Measurements from ENCODE around the gene SF3B5.
"Not testable (repeated sequence)": the region's sequence is repeated elsewhere in the genome, so short reads cannot be mapped to it uniquely, and the experiment has no call there.

SF3B5 gene

GRCh38 chr6:144093236-144093635 lies 2.1 kb downstream of the SF3B5 start:
- DNase-seq (ENCODE audit: extremely low read depth, low read depth), result no peak
- TF ChIP-seq CTCF (IDR thresholded peaks at IDR 0.05; ENCODE audit: low read depth, low read length), result no peak

DNA sequence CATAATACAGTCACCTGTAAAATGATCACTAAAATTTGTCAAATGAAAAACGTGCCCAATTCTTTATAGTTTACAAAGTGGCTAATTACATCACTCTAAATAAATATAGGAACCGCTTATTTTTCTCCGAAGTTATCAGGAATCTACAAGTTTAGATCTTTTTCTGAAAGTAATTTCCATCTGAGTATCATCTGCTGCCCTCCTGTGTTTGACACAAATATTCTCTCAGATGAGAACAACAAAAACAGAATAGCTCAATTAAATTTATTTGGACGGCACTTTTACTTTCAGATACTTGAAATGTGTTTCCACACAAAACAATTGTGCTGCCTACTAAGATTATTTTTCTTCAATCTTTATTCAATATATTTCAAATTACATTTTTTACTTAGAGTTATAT lies 5.0 kb downstream of the SF3B5 start:
- no peak; the same call in 1 of the 2 replicates for TF ChIP-seq CTCF (IDR thresholded peaks at IDR 0.05; ENCODE audit: low read depth, low read length)
- no peak for DNase-seq (ENCODE audit: extremely low read depth, low read depth)

GRCh38 chr6:144087789-144088426 lies 7.5 kb downstream of the SF3B5 start:
- TF ChIP-seq CTCF (IDR thresholded peaks at IDR 0.05; ENCODE audit: low read depth, low read length), result no peak
- no peak for DNase-seq (ENCODE audit: extremely low read depth, low read depth)

DNA sequence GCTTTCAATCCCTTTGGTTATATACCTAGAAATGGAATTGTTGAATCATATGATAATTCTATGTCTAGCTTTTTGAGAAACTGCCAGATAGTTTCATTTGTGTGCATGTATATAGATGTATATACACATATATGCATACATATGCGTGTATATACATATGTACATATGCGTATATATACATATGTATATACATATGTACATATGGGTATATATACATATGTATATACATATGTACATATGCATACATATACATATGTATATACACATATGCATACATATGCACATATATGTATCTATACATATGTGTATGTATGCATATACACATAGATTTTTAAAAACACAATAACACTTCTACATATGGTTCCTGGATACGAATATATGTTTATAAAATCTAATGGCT lies 8.4 kb downstream of the SF3B5 start:
- no peak for TF ChIP-seq CTCF (IDR thresholded peaks at IDR 0.05; ENCODE audit: low read depth, low read length)
- DNase-seq (ENCODE audit: extremely low read depth, low read depth), result no peak

DNA sequence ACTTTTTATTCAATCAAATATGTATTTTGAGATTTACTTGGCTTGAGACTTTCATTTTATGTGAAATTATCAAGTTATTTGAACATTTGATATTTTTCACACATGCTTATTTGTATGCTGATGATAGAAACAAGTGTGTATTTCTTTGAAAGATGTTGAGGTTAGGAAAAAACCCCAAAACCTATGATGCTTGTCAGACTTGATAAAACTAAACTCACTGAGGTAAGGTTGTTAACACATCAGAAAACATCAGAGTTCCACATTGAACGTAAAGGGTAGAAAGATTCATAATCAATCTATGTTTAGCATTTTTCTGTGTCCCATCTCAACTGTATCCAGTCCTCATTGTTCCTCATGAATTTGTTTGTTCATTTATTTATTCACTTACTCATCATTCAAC lies 12.2 kb downstream of the SF3B5 start:
- no peak for DNase-seq (ENCODE audit: extremely low read depth, low read depth)
- no peak for TF ChIP-seq CTCF (IDR thresholded peaks at IDR 0.05; ENCODE audit: low read depth, low read length)

DNA sequence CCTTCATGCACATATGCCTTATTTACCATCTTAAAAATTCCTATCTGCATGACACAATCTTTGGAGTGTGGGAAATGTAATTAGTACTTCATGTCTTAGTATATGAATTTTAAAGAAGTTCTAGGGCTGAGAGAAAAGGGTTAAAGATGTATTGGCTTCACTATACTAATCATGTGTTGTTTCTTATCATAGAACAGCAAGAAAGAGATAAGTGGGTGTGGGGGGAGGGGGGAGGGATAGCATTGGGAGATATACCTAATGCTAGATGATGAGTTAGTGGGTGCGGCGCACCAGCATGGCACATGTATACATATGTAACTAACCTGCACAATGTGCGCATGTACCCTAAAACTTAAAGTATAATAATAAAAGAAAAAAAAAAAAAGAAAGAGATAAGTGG lies 13.0 kb downstream of the SF3B5 start:
- not testable (repeated sequence) for DNase-seq (ENCODE audit: extremely low read depth, low read depth)

GRCh38 chr6:144077871-144078270 lies 17.5 kb downstream of the SF3B5 start:
- DNase-seq (ENCODE audit: extremely low read depth, low read depth), result no peak
- no peak for TF ChIP-seq CTCF (IDR thresholded peaks at IDR 0.05; ENCODE audit: low read depth, low read length)

GRCh38 chr6:144075875-144076274 lies 19.5 kb downstream of the SF3B5 start:
- no peak for DNase-seq (ENCODE audit: extremely low read depth, low read depth)
- TF ChIP-seq CTCF (IDR thresholded peaks at IDR 0.05; ENCODE audit: low read depth, low read length), result no peak
